Type B pancreatic cell (in vitro differentiated cells): ENCODE results near the gene ISM1. TPM values are rescaled to one million over a fixed set of nuclear protein-coding genes. Genes with fewer than 3 reads are reported as not detected.

ENCODE experiments used
- DNase-seq: peaks from one replicate; pipeline ENCODE4 v3.0.0; 2021; ENCODE audit warnings: mixed read lengths; ENCODE audit not compliant: unreplicated experiment; ENCODE audit errors: extremely low spot score
- H3K27ac Mint-ChIP-seq: 2 replicates; pipeline ENCODE4 v1.8.0; 2021; ENCODE audit warnings: mild to moderate bottlenecking, mixed read lengths
- H3K27me3 Mint-ChIP-seq: 2 replicates; pipeline ENCODE4 v1.8.0; 2021; ENCODE audit warnings: mixed read lengths
- H3K36me3 Mint-ChIP-seq: 2 replicates; pipeline ENCODE4 v1.8.0; 2021; ENCODE audit warnings: mixed read lengths
- H3K4me1 Mint-ChIP-seq: one replicate; pipeline ENCODE4 v1.8.0; 2021; ENCODE audit warnings: mixed read lengths; ENCODE audit not compliant: unreplicated experiment
- H3K4me3 Mint-ChIP-seq: 2 replicates; pipeline ENCODE4 v1.8.0; 2021; ENCODE audit warnings: mild to moderate bottlenecking, mixed read lengths
- H3K9me3 Mint-ChIP-seq: 2 replicates; pipeline ENCODE4 v1.8.0; 2021; ENCODE audit warnings: mixed read lengths
- total RNA-seq: library from RNA; stranded (reverse); gene quantifications from 2 replicates; pipeline ENCODE4 v1.2.1, GENCODE V29; 2021; ENCODE audit warnings: low replicate concordance
- TF ChIP-seq, protein P1 (sequence below): fragments of 200-600 bp; sonication (generic); conservative IDR thresholded peaks from 2 replicates; pipeline ENCODE4 v1.5.0; 2021; ENCODE audit warnings: antibody characterized with exemption, mild to moderate bottlenecking

The ISM1 gene
- total RNA-seq, 1 donor from 2014 or later: 9.0 TPM

DNA sequence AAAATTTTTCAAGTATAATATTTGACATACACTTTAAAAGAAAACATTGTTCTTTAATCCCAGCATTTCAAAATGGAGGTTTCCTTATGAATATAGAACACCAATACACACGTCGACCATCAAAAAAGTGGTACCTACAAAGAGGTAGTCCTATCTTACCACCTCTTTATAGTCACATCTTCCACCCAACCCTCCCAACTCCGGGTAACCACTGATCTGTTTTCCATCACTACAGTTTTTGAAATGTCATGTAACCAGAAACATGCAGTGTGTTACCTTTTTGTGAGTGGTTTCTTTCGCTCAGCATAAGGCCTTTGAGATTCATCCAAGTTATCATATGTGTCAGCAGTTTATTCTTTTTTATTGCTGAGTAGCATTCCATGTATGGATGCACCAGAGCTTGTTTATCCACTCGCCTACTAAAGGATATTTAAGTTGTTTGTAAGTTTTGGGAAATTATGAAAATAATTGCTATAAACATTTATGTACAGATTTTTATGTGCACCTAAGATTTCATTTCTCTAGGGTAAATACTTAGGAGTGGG, 104.8 kb downstream of the ISM1 start:
- Mint-ChIP-seq H3K9me3 (peaks cover 8% of the 10 kb centered on the region), H3K4me3 (no peak overlapping the region), H3K27ac (no peak overlapping the region), H3K27me3 (peaks cover 8% of the 10 kb centered on the region), H3K36me3 (peaks cover 8% of the 10 kb centered on the region), H3K4me1 (peaks cover 11% of the 10 kb centered on the region)
- DNase-seq: no peak
- TF ChIP-seq, protein P1, sequence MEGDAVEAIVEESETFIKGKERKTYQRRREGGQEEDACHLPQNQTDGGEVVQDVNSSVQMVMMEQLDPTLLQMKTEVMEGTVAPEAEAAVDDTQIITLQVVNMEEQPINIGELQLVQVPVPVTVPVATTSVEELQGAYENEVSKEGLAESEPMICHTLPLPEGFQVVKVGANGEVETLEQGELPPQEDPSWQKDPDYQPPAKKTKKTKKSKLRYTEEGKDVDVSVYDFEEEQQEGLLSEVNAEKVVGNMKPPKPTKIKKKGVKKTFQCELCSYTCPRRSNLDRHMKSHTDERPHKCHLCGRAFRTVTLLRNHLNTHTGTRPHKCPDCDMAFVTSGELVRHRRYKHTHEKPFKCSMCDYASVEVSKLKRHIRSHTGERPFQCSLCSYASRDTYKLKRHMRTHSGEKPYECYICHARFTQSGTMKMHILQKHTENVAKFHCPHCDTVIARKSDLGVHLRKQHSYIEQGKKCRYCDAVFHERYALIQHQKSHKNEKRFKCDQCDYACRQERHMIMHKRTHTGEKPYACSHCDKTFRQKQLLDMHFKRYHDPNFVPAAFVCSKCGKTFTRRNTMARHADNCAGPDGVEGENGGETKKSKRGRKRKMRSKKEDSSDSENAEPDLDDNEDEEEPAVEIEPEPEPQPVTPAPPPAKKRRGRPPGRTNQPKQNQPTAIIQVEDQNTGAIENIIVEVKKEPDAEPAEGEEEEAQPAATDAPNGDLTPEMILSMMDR: no peak

DNA sequence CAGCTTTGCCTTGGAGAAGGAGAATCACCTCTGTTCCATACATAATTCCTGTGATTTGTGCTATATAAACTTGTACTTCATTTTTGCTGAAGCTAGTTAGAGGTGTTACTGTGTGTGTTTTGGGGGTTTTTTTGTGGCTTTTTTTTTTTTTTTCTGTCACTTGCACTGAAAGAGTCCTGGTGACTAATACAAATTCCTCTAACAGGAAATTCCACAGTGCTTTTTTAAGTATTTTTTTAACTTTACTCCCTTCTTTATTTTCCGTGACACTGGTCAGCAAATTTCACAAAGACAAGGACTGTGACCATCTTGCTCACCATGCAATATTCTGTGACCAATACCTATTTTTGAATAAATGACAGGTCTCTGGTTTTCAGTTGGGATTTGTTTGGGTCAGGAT, 110.5 kb downstream of the ISM1 start:
- H3K4me1 Mint-ChIP-seq: no peaks in the 10 kb centered on the region
- peaks cover 8% of the 10 kb centered on the region for H3K9me3 Mint-ChIP-seq
- H3K27me3 Mint-ChIP-seq: no peaks in the 10 kb centered on the region
- no peak overlapping the region for H3K4me3 Mint-ChIP-seq
- peaks cover 8% of the 10 kb centered on the region for H3K36me3 Mint-ChIP-seq
- TF ChIP-seq, protein P1: no peak
- no peak for DNase-seq
- no peak overlapping the region for H3K27ac Mint-ChIP-seq

DNA sequence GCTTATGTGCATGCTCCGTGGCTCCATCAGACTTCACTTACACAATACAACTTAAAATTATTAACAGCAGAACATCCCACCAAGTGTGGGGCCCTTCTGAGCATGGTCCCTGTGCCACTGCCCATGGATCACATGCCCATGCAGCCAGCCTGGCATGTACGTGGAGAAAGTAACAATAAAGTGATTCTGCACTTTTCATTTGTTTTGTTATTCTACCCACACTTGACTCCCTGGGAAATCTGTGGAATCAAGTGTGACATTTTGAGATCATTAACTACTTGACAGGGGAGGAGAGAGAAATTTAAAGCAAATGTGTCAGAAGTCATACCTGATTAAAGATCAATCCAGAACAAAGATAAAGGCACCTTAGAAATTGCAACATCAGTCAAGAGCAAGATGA, 112.0 kb downstream of the ISM1 start:
- H3K36me3 Mint-ChIP-seq: peaks cover 4% of the 10 kb centered on the region

DNA sequence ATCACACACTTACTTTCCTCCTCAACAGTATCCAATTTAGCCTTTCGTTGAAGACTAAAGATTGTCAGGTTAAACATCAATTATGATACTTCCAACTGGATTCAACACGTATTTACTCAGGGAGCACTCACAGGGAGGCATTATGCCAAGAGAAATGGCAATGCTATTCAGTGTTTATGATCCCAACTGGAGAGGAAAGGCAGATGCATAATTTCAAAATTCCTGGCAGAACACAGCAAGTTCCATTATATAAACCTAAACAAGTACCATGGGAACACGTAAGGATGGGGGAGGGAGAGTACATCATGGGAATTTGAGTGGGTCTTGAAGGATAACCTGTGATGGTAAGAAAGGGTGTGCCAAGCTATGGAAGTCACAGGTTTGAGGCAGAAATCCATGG, 112.7 kb downstream of the ISM1 start:
- H3K27ac Mint-ChIP-seq: no peak overlapping the region
- TF ChIP-seq, protein P1: no peak
- H3K4me1 Mint-ChIP-seq: peaks cover 3% of the 10 kb centered on the region

More for the DNA sequence above, 112.0 kb downstream of the ISM1 start:
- no peak overlapping the region for H3K4me3 Mint-ChIP-seq
- H3K4me1 Mint-ChIP-seq: no peaks in the 10 kb centered on the region
- H3K27me3 Mint-ChIP-seq: no peaks in the 10 kb centered on the region
- H3K27ac Mint-ChIP-seq: no peak overlapping the region
- H3K9me3 Mint-ChIP-seq: peaks cover 3% of the 10 kb centered on the region
- TF ChIP-seq, protein P1: no peak
- DNase-seq: no peak

DNA sequence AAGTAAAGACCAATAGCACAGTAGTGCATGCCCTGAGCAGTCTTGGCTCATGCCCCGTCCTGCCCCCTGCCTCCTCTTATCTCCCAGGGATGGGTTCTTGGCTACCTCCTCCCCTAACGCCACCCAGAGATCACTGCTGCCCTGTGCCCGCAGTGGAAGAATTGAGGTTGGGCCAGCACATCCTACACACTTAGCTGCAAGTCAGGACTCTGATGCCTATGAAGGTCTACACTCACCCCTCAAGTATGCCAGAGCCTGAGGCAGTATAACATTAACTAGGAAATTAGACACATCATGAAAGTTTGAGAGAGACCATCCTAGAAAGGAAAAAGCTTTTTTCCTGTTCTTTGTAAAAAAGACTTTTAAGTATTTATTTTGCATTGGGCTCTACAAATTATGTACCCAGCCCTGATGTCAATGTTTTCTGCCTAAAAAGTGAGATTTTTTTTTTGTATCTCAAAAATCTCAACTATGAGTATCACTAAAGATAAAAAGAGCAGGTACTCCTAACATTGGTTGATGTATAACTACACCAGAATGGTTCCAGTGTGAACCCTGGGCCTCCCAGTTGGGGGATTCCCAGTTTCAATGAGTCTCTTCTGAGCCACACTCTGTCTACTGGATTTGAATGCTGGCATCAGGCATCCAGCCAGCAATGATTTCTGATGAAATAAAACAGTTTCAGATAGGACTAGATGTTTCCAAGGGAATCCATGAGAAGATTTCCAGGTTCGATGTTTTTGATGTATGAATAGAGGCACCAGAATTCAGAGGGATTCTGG, 115.4 kb downstream of the ISM1 start:
- H3K27me3 Mint-ChIP-seq: no peaks in the 10 kb centered on the region
- no peaks in the 10 kb centered on the region for H3K9me3 Mint-ChIP-seq
- no peak for DNase-seq
- H3K4me3 Mint-ChIP-seq: no peak overlapping the region
- no peaks in the 10 kb centered on the region for H3K36me3 Mint-ChIP-seq
- TF ChIP-seq, protein P1: no peak
- H3K27ac Mint-ChIP-seq: no peak overlapping the region
- H3K4me1 Mint-ChIP-seq: peaks cover 9% of the 10 kb centered on the region

More for the DNA sequence above, 112.7 kb downstream of the ISM1 start:
- no peak overlapping the region for H3K4me3 Mint-ChIP-seq
- no peaks in the 10 kb centered on the region for H3K36me3 Mint-ChIP-seq
- H3K27me3 Mint-ChIP-seq: no peaks in the 10 kb centered on the region
- DNase-seq: no peak
- no peaks in the 10 kb centered on the region for H3K9me3 Mint-ChIP-seq
